ENCODE results near the gene MAP2K5.

- TF ChIP-seq CTCF (conservative IDR thresholded peaks at IDR 0.05 in 1 of 2, IDR thresholded peaks at IDR 0.05 in 1 of 2; ENCODE audit: extremely low read depth in 1 of 2, insufficient read depth in 1 of 2, low read depth in 1 of 2, low read length in 2 of 2): no peak
- TF ChIP-seq EZH2 (IDR thresholded peaks at IDR 0.05; ENCODE audit: borderline replicate concordance, low read length): no peak
Measured at GRCh38 chr15:67809866-67810265, 267.4 kb downstream of the MAP2K5 start.
